Vagina (tissue), 2 donors: Measurements from ENCODE around the gene TMPRSS11D.

Experiments
- CTCF ChIP-seq, 3 experiments: fragments of 450-650 bp in 2 of 3; fragments of 200-600 bp in 1 of 3; sonication (generic) in 1 of 3; IDR thresholded peaks; one replicate each; pipeline ENCODE4 v1.5.1; 2017 to 2019; ENCODE audit warnings: antibody characterized with exemption in 3 of 3, mild to moderate bottlenecking in 2 of 3, moderate library complexity in 2 of 3
- POLR2A ChIP-seq, 2 donors: fragments of 450-650 bp; IDR thresholded peaks; one replicate each; pipeline ENCODE4 v1.6.1; 2017; ENCODE audit warnings: antibody characterized with exemption in 2 of 2, mild to moderate bottlenecking in 2 of 2, moderate library complexity in 2 of 2
- POLR2AphosphoS5 ChIP-seq, 2 donors: sonication (generic); formaldehyde crosslinking; IDR thresholded peaks; one replicate each; pipeline ENCODE4 v1.9.0; 2017; ENCODE audit warnings: antibody characterized with exemption in 2 of 2, mild to moderate bottlenecking in 2 of 2, low read depth in 1 of 2; ENCODE audit not compliant: insufficient read depth in 1 of 2

DNA sequence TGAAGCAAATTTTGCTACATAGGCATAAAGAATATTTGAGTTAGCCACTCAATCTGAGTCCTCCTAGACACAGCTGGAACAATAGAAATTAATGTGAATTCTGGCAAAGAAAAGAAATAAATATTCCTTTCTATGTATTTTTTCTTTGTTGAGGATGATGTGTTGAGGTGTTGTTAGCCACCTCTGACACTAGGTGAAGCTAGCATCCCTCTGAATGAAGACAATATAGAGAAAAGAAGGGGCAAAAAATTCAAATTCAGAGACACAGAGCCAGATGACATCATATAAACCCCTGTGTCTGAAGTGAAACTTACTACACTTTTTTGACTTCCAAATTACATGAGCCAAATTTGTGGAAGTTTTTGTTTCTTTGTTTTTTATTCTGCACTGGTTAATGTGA lies 34.6 kb upstream of the TMPRSS11D start:
- no peak for TF ChIP-seq CTCF (IDR thresholded peaks at IDR 0.05)
- no peak for TF ChIP-seq POLR2AphosphoS5 (IDR thresholded peaks at IDR 0.05; ENCODE audit: insufficient read depth in 1 of 2, low read depth in 1 of 2)
- no peak for TF ChIP-seq POLR2A (IDR thresholded peaks at IDR 0.05)
